WERI-Rb-1 (cell line): ENCODE results near the gene FRMPD4.

Experiments used
- DNase-seq: peaks from one replicate; pipeline ENCODE4 v3.0.0-alpha.2; 2020
- H3K27ac ChIP-seq: fragments of 250-450 bp; sonication (Bioruptor Pico); 2 replicates; pipeline ENCODE4 v1.5.1; 2020; ENCODE audit warnings: mild to moderate bottlenecking, moderate library complexity
- H3K27me3 ChIP-seq: fragments of 250-450 bp; sonication (Bioruptor Pico); 2 replicates; pipeline ENCODE4 v1.5.1; 2021; ENCODE audit warnings: mild to moderate bottlenecking, low read depth, moderate library complexity; ENCODE audit not compliant: insufficient read depth, severe bottlenecking
- H3K36me3 ChIP-seq: fragments of 250-450 bp; sonication (Bioruptor Pico); 2 replicates; pipeline ENCODE4 v1.5.1; 2020; ENCODE audit warnings: mild to moderate bottlenecking, moderate library complexity
- H3K4me3 ChIP-seq: 2 replicates; pipeline ENCODE4 v1.5.1; 2011; ENCODE audit warnings: low read depth, mild to moderate bottlenecking, control low read depth, low read length
- H3K9me3 ChIP-seq: fragments of 250-450 bp; sonication (Bioruptor Pico); 2 replicates; pipeline ENCODE4 v1.5.1; 2021; ENCODE audit warnings: mild to moderate bottlenecking, moderate library complexity; ENCODE audit not compliant: severe bottlenecking
- TF ChIP-seq, protein P1 (sequence below): IDR thresholded peaks from 2 replicates; pipeline ENCODE4 v1.5.1; 2011; ENCODE audit warnings: low read depth, mild to moderate bottlenecking, control low read depth, inconsistent platforms, low read length

Gene FRMPD4

DNA sequence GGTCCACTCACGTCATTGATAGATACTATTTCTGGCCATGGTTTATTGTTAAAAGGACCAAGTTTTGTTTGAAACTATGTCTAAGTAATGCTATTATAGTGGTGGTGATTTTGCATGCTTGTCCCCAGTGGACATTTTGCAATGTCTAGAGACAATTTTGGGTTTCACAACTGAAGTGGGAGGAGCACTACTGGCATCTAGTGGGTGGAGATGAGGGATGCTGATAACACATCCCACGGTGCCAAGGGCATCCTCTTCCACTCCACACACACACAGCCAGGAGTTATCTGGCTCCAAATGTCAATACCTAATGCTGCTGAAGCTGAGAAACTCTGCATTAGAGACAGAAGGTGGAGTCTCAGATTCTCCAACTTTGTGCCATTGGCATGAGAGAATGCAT is 131.2 kb downstream of the FRMPD4 start:
- TF ChIP-seq, protein P1, sequence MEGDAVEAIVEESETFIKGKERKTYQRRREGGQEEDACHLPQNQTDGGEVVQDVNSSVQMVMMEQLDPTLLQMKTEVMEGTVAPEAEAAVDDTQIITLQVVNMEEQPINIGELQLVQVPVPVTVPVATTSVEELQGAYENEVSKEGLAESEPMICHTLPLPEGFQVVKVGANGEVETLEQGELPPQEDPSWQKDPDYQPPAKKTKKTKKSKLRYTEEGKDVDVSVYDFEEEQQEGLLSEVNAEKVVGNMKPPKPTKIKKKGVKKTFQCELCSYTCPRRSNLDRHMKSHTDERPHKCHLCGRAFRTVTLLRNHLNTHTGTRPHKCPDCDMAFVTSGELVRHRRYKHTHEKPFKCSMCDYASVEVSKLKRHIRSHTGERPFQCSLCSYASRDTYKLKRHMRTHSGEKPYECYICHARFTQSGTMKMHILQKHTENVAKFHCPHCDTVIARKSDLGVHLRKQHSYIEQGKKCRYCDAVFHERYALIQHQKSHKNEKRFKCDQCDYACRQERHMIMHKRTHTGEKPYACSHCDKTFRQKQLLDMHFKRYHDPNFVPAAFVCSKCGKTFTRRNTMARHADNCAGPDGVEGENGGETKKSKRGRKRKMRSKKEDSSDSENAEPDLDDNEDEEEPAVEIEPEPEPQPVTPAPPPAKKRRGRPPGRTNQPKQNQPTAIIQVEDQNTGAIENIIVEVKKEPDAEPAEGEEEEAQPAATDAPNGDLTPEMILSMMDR: no peak
- no peak for DNase-seq
- H3K27me3 ChIP-seq: peaks cover 17% of the 10 kb centered on the region
- no peak overlapping the region for H3K4me3 ChIP-seq
- H3K27ac ChIP-seq: no peak overlapping the region
- H3K9me3 ChIP-seq: no peaks in the 10 kb centered on the region
- H3K36me3 ChIP-seq: no peaks in the 10 kb centered on the region

DNA sequence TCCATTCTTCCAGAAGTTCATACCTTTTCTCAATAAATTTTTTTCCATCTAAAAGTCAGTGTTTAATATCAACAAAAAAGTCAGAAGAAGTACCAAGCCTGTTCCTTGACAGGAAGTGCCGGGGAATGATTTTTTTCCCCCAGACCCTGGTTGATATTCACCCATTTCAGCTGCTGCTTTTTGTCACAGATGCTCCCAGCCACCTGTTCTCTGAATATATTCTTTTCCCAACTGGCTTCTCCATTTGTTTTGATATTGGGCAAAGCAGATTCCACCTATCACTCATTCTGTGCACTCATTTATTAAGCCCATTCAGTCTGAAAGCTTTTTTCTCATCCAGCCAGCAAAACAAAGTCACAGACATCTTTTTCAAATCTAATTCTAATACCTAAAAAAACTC is 139.9 kb downstream of the FRMPD4 start:
- Histone ChIP-seq H3K9me3 (no peaks in the 10 kb centered on the region), H3K27me3 (peaks cover 45% of the 10 kb centered on the region), H3K4me3 (no peak overlapping the region), H3K36me3 (no peaks in the 10 kb centered on the region), H3K27ac (no peak overlapping the region)
- DNase-seq: no peak
- TF ChIP-seq, protein P1: no peak

DNA sequence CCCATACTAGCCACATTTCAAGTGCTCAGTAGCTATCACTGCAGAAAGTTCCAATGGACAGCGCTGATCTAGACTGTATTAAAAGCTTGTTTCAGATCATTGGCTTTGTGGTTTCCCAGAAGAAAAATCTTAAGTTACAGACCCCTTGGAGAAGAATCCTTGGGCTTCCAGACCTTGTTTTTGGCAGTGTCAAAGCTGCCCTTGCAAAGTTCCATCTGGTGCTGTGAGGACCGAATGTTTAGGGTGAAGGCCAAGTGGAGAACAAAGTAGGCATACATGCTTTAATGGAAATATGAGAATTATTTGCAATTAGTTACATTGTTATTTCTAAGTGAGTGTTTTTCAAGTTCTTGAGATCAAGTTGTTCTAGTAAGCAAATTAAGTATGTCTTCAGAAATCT is 144.7 kb downstream of the FRMPD4 start:
- Histone ChIP-seq H3K9me3 (no peaks in the 10 kb centered on the region), H3K27ac (no peak overlapping the region), H3K36me3 (no peaks in the 10 kb centered on the region), H3K4me3 (no peak overlapping the region), H3K27me3 (peaks cover 24% of the 10 kb centered on the region)
- no peak for DNase-seq
- TF ChIP-seq, protein P1: no peak

DNA sequence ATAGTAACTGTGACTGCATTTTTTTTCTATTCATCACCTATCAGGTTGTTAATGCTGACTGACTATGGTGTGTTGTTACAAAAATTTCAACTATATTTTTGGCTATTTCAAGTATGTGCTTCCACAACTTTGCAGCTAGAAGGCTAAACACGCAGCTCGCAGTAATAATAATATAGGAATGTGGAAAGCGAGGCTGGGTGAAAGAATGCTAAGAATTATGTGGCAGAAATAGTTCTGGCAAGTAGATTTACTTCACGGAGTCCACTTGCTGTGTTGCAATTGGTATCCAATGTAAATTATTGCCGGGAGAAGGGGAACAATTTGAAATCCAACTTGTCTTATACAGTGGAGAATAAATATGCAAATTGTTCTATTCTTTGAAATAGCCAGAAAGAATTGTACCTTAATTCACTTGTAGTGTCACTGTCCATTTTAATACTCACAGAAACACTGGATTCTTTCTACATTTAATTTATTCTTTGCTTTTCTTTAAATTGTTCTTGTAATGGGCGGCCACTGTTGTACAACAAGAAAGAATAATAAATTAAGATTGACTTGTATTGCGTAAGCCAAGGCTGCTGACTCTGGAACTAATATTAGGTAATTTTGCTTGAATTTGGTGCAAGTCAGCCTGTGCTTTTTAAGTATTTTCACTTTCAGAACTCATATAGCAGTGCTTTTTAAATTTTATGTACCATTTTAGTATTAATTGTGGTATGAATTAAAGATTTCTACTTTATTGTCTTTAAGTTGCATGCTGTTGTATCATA is 154.9 kb downstream of the FRMPD4 start:
- no peak overlapping the region for H3K4me3 ChIP-seq
- H3K27ac ChIP-seq: no peak overlapping the region
- no peak for DNase-seq
- H3K36me3 ChIP-seq: no peaks in the 10 kb centered on the region
- H3K27me3 ChIP-seq: peaks cover 23% of the 10 kb centered on the region
- H3K9me3 ChIP-seq: no peaks in the 10 kb centered on the region
- TF ChIP-seq, protein P1: no peak

DNA sequence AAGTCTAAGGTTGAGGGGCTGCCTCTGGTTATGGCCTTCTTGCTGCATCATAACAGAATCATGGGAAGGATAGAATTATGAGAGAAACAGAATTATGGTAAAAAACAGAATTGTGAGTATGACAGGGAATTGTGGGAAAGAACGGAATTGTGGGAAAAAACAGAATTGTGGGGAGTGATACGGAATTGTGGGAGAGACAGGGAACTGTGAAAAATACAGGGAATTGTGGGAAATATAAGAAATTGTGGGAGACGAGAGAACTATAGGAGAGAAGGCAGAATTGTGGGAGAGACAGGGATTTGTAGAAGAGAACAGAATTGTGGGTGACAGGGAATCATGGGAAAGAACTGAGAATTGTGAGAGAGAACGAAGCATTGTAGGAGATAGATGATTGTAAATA is 159.1 kb downstream of the FRMPD4 start:
- Histone ChIP-seq H3K27me3 (peaks cover 18% of the 10 kb centered on the region), H3K27ac (no peak overlapping the region), H3K36me3 (no peaks in the 10 kb centered on the region), H3K4me3 (no peak overlapping the region), H3K9me3 (no peaks in the 10 kb centered on the region)
- TF ChIP-seq, protein P1: no peak
- no peak for DNase-seq

DNA sequence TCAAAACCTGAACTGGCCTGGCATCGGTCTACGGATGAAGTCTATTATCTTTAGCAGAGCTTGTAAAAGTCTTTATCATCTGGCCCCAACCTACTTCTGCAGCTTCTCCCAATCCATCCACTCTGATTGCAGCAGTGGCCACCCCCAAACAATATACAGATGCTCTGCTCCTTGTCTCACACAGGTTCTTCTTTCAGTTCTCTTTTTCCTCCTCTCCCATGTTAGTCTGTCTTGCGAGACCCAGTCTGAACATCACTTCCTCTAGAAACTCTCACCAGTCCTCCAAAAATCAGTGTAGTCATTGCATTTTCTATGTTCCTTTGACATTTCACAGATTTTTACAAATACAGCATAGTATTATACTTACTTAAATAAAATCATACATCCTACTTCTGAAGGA is 163.0 kb downstream of the FRMPD4 start:
- DNase-seq: no peak
- H3K27ac ChIP-seq: no peak overlapping the region

More for the DNA sequence above, 163.0 kb downstream of the FRMPD4 start:
- Histone ChIP-seq H3K27me3 (peaks cover 30% of the 10 kb centered on the region), H3K4me3 (no peak overlapping the region), H3K9me3 (no peaks in the 10 kb centered on the region), H3K36me3 (no peaks in the 10 kb centered on the region)
- TF ChIP-seq, protein P1: no peak
